ENCODE results near the gene PCDHAC2. TPM values are rescaled to one million over a fixed set of nuclear protein-coding genes. Genes with fewer than 3 reads are reported as not detected.

PCDHAC2 gene
- total RNA-seq, 1 donor from 2014 or later = 12.4 TPM

DNA sequence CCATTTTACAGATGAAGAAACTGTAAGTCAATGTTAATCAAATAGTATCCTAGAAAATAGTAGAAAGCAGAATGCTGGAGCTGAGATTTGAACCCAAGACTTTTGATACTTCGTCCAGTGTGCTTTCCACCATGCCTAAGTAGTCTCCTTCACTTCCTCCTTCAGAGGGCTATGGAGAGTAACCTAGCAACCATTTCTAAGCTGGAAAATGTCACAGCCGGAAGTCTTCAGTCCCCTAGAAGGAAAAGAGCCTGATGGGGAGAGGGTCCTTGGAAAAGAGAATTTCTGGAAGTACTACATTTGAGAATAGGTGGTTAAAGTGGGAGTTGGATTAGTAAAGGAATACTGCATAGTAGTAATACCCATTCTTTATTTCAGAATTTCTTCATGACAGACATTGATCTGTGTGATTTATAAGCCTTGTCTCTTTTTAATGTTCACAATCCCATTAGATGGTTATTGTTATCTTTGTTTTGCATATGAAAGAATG lies 32.7 kb downstream of the PCDHAC2 start:
- Mint-ChIP-seq H3K36me3 (no peaks in the 10 kb centered on the region), H3K4me1 (peaks cover 44% of the 10 kb centered on the region), H3K27me3 (ENCODE audit: low read depth) (no peaks in the 10 kb centered on the region), H3K9me3 (no peaks in the 10 kb centered on the region), H3K4me3 (no peak overlapping the region), H3K27ac (no peak overlapping the region)
- TF ChIP-seq, protein P1, sequence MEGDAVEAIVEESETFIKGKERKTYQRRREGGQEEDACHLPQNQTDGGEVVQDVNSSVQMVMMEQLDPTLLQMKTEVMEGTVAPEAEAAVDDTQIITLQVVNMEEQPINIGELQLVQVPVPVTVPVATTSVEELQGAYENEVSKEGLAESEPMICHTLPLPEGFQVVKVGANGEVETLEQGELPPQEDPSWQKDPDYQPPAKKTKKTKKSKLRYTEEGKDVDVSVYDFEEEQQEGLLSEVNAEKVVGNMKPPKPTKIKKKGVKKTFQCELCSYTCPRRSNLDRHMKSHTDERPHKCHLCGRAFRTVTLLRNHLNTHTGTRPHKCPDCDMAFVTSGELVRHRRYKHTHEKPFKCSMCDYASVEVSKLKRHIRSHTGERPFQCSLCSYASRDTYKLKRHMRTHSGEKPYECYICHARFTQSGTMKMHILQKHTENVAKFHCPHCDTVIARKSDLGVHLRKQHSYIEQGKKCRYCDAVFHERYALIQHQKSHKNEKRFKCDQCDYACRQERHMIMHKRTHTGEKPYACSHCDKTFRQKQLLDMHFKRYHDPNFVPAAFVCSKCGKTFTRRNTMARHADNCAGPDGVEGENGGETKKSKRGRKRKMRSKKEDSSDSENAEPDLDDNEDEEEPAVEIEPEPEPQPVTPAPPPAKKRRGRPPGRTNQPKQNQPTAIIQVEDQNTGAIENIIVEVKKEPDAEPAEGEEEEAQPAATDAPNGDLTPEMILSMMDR (IDR thresholded peaks at IDR 0.05; ENCODE audit: unreplicated experiment) = no peak
- DNase-seq (ENCODE audit: low spot score in 2 of 2, unreplicated experiment in 2 of 2) = no peak

DNA sequence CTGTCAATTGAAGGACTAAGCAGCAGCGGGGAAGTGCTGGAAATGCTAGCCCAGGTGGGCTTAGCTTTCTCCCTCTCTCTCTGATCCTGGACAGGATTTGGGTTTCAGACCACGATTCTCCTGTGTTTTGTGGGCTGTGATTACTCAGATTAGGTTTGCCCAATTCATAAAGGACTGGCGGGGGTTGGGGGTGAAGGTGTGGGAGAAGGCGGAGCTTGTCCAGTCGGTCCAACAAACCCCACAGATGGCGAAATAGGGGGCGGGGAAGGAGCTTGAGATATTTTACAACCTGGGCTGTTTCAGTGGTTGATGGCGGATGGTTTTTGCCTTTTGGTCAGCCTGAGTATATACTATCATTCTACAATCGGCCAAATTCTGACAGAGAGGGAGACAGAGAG lies 35.2 kb downstream of the PCDHAC2 start:
- H3K4me3 Mint-ChIP-seq = peak overlapping the region; percentile 78
- peaks cover 4% of the 10 kb centered on the region for H3K36me3 Mint-ChIP-seq
- no peak for DNase-seq (ENCODE audit: low spot score in 2 of 2, unreplicated experiment in 2 of 2)
- H3K27me3 Mint-ChIP-seq (ENCODE audit: low read depth) = no peaks in the 10 kb centered on the region
- H3K4me1 Mint-ChIP-seq = peaks cover 37% of the 10 kb centered on the region
- no peaks in the 10 kb centered on the region for H3K9me3 Mint-ChIP-seq
- peak overlapping the region; percentile 92 for H3K27ac Mint-ChIP-seq
- TF ChIP-seq, protein P1 (IDR thresholded peaks at IDR 0.05; ENCODE audit: unreplicated experiment) = no peak

DNA sequence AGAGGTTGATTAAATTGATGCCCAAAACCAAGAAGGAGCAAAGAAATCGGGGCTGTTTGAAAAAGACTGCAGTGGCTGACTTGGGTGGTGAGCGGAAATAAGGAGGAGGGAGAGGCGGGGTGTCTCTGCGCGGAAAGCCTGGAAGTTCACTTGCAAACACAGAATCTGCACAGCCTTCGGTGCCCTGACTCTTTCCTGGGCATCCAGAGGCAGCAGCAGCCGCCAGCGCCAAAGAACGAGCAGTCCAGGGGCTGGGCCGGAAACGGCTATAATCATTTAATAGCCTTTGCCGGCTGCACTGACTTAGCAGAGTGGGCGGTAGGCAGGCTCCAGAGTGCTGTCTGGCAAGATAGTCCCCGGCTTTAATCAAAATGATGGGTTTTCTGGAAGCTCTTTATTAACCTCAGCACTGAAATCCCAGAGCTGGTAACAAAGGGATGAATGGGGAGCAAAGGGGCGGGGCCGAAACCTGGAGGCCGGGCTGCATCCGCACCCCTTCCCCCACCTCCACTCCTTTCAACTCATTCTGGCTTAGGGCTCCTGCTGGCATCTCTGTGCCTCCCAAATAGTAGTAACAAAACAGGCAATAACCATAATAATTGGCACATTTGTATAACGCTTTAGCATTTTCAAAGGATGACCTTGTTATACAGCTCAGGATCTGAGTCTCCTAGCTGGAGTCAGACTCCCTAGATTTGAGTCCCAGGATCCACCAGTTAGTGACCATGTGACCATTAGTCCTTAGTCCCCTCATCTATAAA lies 35.7 kb downstream of the PCDHAC2 start:
- Mint-ChIP-seq H3K27ac (peak overlapping the region; percentile 92), H3K4me3 (peak overlapping the region; percentile 78), H3K4me1 (peaks cover 33% of the 10 kb centered on the region), H3K36me3 (peaks cover 10% of the 10 kb centered on the region), H3K27me3 (ENCODE audit: low read depth) (no peaks in the 10 kb centered on the region), H3K9me3 (no peaks in the 10 kb centered on the region)
- TF ChIP-seq, protein P1 (IDR thresholded peaks at IDR 0.05; ENCODE audit: unreplicated experiment) = no peak
- peak; percentile 27 to 58 for DNase-seq (ENCODE audit: low spot score in 2 of 2, unreplicated experiment in 2 of 2)

DNA sequence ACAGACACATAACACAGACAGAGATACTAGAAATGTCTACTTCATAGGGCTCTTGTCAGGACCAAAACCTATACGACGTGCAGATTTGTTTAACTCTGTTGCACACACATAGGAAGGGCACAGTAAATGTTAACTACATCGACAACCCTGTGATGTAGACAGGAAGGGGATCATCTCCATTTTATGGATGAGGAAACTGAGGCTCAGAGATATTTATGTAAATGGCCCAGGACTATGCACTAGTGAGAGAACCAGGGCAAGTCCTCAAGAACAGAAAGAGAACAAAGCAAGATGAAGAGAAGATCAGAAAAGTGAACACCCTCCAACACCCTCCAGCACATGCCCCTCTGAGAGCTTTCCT lies 36.3 kb downstream of the PCDHAC2 start:
- Mint-ChIP-seq H3K36me3 (peaks cover 11% of the 10 kb centered on the region), H3K9me3 (no peaks in the 10 kb centered on the region), H3K27me3 (ENCODE audit: low read depth) (no peaks in the 10 kb centered on the region), H3K4me3 (peak overlapping the region; percentile 78), H3K27ac (peak overlapping the region; percentile 92), H3K4me1 (peaks cover 31% of the 10 kb centered on the region)
- DNase-seq (ENCODE audit: low spot score in 2 of 2, unreplicated experiment in 2 of 2) = no peak
- TF ChIP-seq, protein P1 (IDR thresholded peaks at IDR 0.05; ENCODE audit: unreplicated experiment) = no peak

DNA sequence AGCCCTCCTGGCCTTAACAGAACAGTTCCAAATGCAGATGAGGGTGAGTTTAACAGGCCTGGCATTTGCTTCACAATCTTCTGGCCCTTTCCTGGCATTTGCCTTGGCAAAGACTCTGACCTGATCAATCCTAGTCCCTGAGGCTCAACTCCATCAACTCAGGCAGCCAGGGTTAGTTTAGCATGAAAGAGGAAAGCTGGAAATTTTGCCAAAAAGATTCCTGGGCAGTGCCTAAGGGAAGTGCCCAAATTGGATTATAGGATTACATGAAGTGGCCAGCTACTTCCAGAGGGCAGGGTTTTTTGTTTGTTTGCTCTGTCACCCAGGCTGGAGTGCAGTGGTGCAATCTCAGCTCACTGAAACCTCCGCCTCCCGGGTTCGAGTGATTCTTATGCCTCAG lies 36.8 kb downstream of the PCDHAC2 start:
- peaks cover 16% of the 10 kb centered on the region for H3K36me3 Mint-ChIP-seq
- no peaks in the 10 kb centered on the region for H3K27me3 Mint-ChIP-seq (ENCODE audit: low read depth)
- H3K4me1 Mint-ChIP-seq = peaks cover 31% of the 10 kb centered on the region
- no peak for DNase-seq (ENCODE audit: low spot score in 2 of 2, unreplicated experiment in 2 of 2)
- no peak overlapping the region for H3K4me3 Mint-ChIP-seq
- TF ChIP-seq, protein P1 (IDR thresholded peaks at IDR 0.05; ENCODE audit: unreplicated experiment) = no peak
- H3K9me3 Mint-ChIP-seq = no peaks in the 10 kb centered on the region
- H3K27ac Mint-ChIP-seq = no peak overlapping the region

All from mesothelial cell of epicardium (in vitro differentiated cells).